SK-N-SH treated with all-trans-retinoic acid at 6 μM for 48 hours (cell line): Measurements from ENCODE around the gene MPC2.

Source experiments
- CREB5 ChIP-seq: fragments of 250-450 bp; sonication (Bioruptor Pico); IDR thresholded peaks from 2 replicates; pipeline ENCODE4 v1.5.1; 2020; ENCODE audit warnings: low read depth, mild to moderate bottlenecking, moderate library complexity
- CSRNP3 ChIP-seq: fragments of 250-450 bp; sonication (Bioruptor Pico); IDR thresholded peaks from 2 replicates; pipeline ENCODE4 v1.5.1; 2021; ENCODE audit warnings: mild to moderate bottlenecking, moderate library complexity
- ESRRG ChIP-seq: fragments of 250-450 bp; sonication (Bioruptor Pico); IDR thresholded peaks from 2 replicates; pipeline ENCODE4 v1.6.1; 2021; ENCODE audit warnings: mild to moderate bottlenecking
- PATZ1 ChIP-seq: fragments of 250-450 bp; sonication (Bioruptor Pico); IDR thresholded peaks from 2 replicates; pipeline ENCODE4 v1.8.0; 2020; ENCODE audit warnings: mild to moderate bottlenecking, moderate library complexity, borderline replicate concordance
- PPARA ChIP-seq: fragments of 250-450 bp; sonication (Bioruptor Pico); IDR thresholded peaks from 2 replicates; pipeline ENCODE4 v1.5.0; 2020; ENCODE audit warnings: mild to moderate bottlenecking, borderline replicate concordance
- SNAI2 ChIP-seq: fragments of 250-450 bp; sonication (Bioruptor Pico); IDR thresholded peaks from 2 replicates; pipeline ENCODE4 v1.5.0; 2020; ENCODE audit warnings: mild to moderate bottlenecking, moderate library complexity
- ZFP3 ChIP-seq: fragments of 250-450 bp; sonication (Bioruptor Pico); IDR thresholded peaks from 2 replicates; pipeline ENCODE4 v1.5.0; 2020; ENCODE audit warnings: mild to moderate bottlenecking, moderate library complexity
- ZFP30 ChIP-seq: fragments of 450-650 bp; formaldehyde crosslinking; IDR thresholded peaks from 2 replicates; pipeline ENCODE4 v1.5.0; 2022; ENCODE audit warnings: mild to moderate bottlenecking, moderate library complexity
- ZNF565 ChIP-seq: fragments of 450-650 bp; formaldehyde crosslinking; conservative IDR thresholded peaks from 2 replicates; pipeline ENCODE4 v1.5.0; 2020; ENCODE audit warnings: low read depth, mild to moderate bottlenecking, moderate library complexity

- TF ChIP-seq ZFP3 (CRISPR knock-in tag): no peak
- TF ChIP-seq ZNF565 (CRISPR knock-in tag): no peak
- no peak for TF ChIP-seq CSRNP3 (CRISPR knock-in tag)
- TF ChIP-seq ESRRG (CRISPR knock-in tag): no peak
- no peak for TF ChIP-seq PPARA
- TF ChIP-seq SNAI2 (CRISPR knock-in tag): no peak
- no peak for TF ChIP-seq PATZ1
- no peak for TF ChIP-seq ZFP30 (CRISPR knock-in tag)
- TF ChIP-seq CREB5 (CRISPR knock-in tag): no peak
Observed at GRCh38 chr1:167955915-167956314, 19.0 kb upstream of the MPC2 start.
